HUES64 (cell line): Measurements from ENCODE around the gene SATB2.

Experiments used
- H3K27ac ChIP-seq: 2 replicates; pipeline ENCODE4 v1.7.0; 2013; ENCODE audit warnings: low read depth, low read length, inconsistent platforms
- H3K27me3 ChIP-seq: 2 replicates; pipeline ENCODE4 v1.6.1; 2013; ENCODE audit warnings: mild to moderate bottlenecking, low read length; ENCODE audit not compliant: insufficient read depth
- H3K36me3 ChIP-seq: 2 replicates; pipeline ENCODE4 v1.6.1; 2013; ENCODE audit warnings: mild to moderate bottlenecking, low read length; ENCODE audit not compliant: insufficient read depth
- H3K4me1 ChIP-seq: 2 replicates; pipeline ENCODE4 v1.6.1; 2013; ENCODE audit warnings: mild to moderate bottlenecking, low read length, moderate library complexity; ENCODE audit not compliant: insufficient read depth
- H3K4me3 ChIP-seq: 2 replicates; pipeline ENCODE4 v1.5.1; 2013; ENCODE audit warnings: mild to moderate bottlenecking, low read length, moderate library complexity
- H3K9ac ChIP-seq: 2 replicates; pipeline ENCODE4 v1.6.1; 2013; ENCODE audit warnings: mild to moderate bottlenecking, low read depth, low read length
- H3K9me3 ChIP-seq: 2 replicates; pipeline ENCODE4 v1.6.1; 2013; ENCODE audit warnings: low read depth, low read length; ENCODE audit not compliant: insufficient read depth
- WGBS: fragments of 150-250, 120-280 bp; methylation state at CpG from one replicate; pipeline ENCODE4 v1.1.7; 2013; ENCODE audit warnings: missing lambda C conversion rate; 5-methylcytosine and 5-hydroxymethylcytosine counted together

Gene SATB2

DNA sequence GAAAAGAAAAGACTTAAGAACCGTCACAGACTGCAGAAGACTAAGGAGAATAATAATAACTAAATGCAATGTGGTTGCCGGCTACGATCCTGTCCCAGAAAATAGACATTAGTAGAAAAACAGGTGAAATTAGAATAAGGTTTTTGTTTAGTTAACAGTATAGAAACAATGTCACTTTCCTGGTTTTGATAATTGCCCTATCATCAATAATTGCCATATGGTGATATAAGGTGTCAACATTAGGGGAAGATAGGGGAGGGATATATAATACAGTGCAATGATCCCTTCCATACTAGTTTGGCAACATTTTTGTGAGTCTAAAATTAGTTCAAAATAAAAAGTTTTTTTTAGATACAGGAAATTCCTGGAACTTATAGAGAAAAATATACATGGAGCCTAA is 144.8 kb downstream of the SATB2 start:
- no peaks in the 10 kb centered on the region for H3K27me3 ChIP-seq
- 96% methylated on average over 3 of the region's 3 CpGs for WGBS
- no peaks in the 10 kb centered on the region for H3K4me1 ChIP-seq
- H3K36me3 ChIP-seq, result no peaks in the 10 kb centered on the region
- no peak overlapping the region for H3K4me3 ChIP-seq
- H3K9me3 ChIP-seq, result no peaks in the 10 kb centered on the region
- H3K9ac ChIP-seq, result no peak overlapping the region
- H3K27ac ChIP-seq, result no peak overlapping the region

DNA sequence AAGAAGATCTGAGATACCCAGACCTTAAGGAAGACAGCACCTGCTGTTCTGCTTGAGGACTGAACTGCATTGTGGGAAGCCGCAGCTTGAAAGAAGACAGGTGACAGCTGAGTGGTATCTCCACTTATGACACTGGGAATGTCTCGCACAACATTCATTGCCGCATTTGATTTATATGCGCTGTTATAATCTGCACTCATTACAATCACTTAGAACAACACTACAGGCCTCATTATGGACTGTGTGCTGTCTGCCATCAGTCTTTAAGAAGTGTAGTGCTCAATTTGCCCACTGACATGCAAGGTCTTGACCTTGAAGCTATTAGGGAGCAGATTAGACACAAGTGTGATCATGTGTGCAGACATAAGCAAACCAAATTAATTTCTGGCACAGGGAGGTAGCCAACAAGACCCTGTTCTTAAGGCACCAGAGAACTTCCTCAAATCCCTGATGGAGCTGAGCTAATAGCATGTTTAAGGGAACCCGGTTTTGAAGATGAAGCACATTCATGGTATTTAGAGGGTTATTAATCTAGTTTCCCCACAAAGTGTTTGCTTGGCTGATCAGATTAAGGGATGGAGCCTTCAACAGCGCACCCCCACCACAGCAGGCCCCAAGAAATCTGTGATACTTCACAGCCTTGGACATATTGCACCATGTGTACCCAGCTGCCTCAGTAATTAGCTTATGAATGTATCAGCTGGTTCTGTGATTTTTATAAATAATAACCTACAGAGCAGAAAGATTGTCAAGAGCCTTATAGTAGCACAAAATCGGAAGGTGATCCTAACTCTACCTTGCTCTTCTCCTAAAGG is 146.8 kb downstream of the SATB2 start:
- no peaks in the 10 kb centered on the region for H3K9me3 ChIP-seq
- WGBS, result 98% methylated on average over 7 of the region's 7 CpGs

DNA sequence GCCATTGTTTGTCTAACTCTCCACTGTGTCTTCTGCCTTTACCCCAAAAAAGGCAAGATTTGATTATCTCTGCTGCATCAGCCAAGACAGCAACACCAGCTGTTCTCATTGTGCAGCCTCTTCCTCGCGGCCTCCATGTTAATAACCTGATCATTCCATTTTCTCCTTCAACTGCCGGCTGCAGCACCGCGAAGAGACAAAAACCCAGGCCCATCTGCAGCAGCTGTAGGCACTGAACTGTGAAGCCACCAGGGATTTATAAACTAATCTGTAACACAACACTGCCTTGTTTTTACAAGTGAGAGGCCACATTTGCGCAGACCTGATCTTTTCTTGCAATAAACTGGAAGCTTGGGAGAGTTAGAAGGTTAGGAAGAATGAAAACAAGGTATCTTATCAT is 147.8 kb downstream of the SATB2 start:
- H3K4me1 ChIP-seq, result no peaks in the 10 kb centered on the region
- H3K4me3 ChIP-seq, result no peak overlapping the region
- H3K27ac ChIP-seq, result no peak overlapping the region
- no peaks in the 10 kb centered on the region for H3K27me3 ChIP-seq
- H3K9ac ChIP-seq, result no peak overlapping the region
- no peaks in the 10 kb centered on the region for H3K36me3 ChIP-seq
- WGBS, result 96% methylated on average over 6 of the region's 6 CpGs
- H3K9me3 ChIP-seq, result no peaks in the 10 kb centered on the region

More for the DNA sequence above, 146.8 kb downstream of the SATB2 start:
- Histone ChIP-seq H3K36me3 (no peaks in the 10 kb centered on the region), H3K9ac (no peak overlapping the region), H3K27me3 (no peaks in the 10 kb centered on the region), H3K4me1 (no peaks in the 10 kb centered on the region), H3K27ac (no peak overlapping the region), H3K4me3 (no peak overlapping the region)

GRCh38 chr2:199309411-199309810 is 148.3 kb downstream of the SATB2 start:
- no peak overlapping the region for H3K27ac ChIP-seq
- no peak overlapping the region for H3K9ac ChIP-seq
- no peaks in the 10 kb centered on the region for H3K4me1 ChIP-seq
- WGBS, result 94% methylated on average over 4 of the region's 4 CpGs
- no peaks in the 10 kb centered on the region for H3K36me3 ChIP-seq
- no peaks in the 10 kb centered on the region for H3K27me3 ChIP-seq
- no peak overlapping the region for H3K4me3 ChIP-seq
- no peaks in the 10 kb centered on the region for H3K9me3 ChIP-seq

DNA sequence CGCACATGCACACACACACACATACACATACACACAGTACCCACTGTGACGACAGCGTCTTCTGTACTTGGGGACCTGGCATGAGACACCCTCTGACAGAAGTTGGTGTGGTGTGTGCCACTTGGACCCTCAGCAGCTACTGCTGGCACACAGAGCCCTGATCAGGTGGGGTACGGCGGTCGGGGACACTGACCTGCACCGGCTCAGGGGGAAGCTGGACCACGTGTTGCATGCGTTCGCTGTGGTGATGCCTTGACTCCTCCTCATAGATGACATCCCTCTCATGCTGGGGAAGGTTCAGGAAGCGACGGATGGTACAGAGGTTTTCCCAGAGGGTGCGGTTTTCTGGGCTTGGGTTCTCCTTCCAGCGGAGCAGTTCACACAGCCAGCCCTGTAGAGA is 149.2 kb downstream of the SATB2 start:
- no peak overlapping the region for H3K27ac ChIP-seq
- H3K27me3 ChIP-seq, result no peaks in the 10 kb centered on the region
- H3K9ac ChIP-seq, result no peak overlapping the region
- no peaks in the 10 kb centered on the region for H3K36me3 ChIP-seq
- WGBS, result 97% methylated on average over 14 of the region's 14 CpGs
- no peaks in the 10 kb centered on the region for H3K9me3 ChIP-seq
- H3K4me1 ChIP-seq, result no peaks in the 10 kb centered on the region; the same call in 1 of the 2 replicates
- no peak overlapping the region for H3K4me3 ChIP-seq

- 100% methylated on average over 1 of the region's 1 CpG for WGBS
- no peaks in the 10 kb centered on the region; the same call in 1 of the 2 replicates for H3K4me1 ChIP-seq
- no peaks in the 10 kb centered on the region for H3K36me3 ChIP-seq
- H3K4me3 ChIP-seq, result no peak overlapping the region
- H3K9ac ChIP-seq, result no peak overlapping the region
- H3K27me3 ChIP-seq, result no peaks in the 10 kb centered on the region
- H3K27ac ChIP-seq, result no peak overlapping the region
- H3K9me3 ChIP-seq, result no peaks in the 10 kb centered on the region
These were observed 150.3 kb downstream of the SATB2 start for GRCh38 chr2:199307461-199307860.

- Histone ChIP-seq H3K9me3 (no peaks in the 10 kb centered on the region), H3K4me3 (no peak overlapping the region), H3K9ac (no peak overlapping the region), H3K4me1 (no peaks in the 10 kb centered on the region; the same call in 1 of the 2 replicates), H3K36me3 (no peaks in the 10 kb centered on the region), H3K27me3 (no peaks in the 10 kb centered on the region), H3K27ac (no peak overlapping the region)
- WGBS, result 96% methylated on average over 3 of the region's 3 CpGs
These were observed 151.6 kb downstream of the SATB2 start for GRCh38 chr2:199306116-199306515.

- no peak overlapping the region for H3K9ac ChIP-seq
- no peaks in the 10 kb centered on the region for H3K27me3 ChIP-seq
- no peaks in the 10 kb centered on the region for H3K9me3 ChIP-seq
- no peak overlapping the region for H3K4me3 ChIP-seq
- no peaks in the 10 kb centered on the region; the same call in 1 of the 2 replicates for H3K4me1 ChIP-seq
- H3K27ac ChIP-seq, result no peak overlapping the region
- 89% methylated on average over 6 of the region's 6 CpGs for WGBS
- H3K36me3 ChIP-seq, result no peaks in the 10 kb centered on the region
These were observed 154.0 kb downstream of the SATB2 start for GRCh38 chr2:199303728-199304177.

DNA sequence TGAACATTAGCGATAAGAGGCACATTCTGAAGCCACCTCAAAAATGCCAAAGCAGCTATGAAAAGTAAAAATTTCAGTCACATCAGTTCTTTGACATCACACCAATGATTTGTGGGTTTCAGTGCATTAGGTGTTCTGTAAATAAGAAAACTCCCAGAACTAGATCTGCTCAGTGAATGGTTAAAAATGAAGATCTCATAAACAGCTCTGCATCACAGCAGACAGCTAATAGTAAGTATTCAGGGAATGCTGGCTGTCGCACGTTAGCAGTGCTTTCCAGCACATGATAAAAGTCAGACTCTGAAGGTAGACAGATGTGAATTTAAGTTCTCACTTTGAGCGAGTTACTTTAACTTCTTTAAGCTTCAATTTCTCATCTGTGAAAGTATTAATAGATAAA is 154.9 kb downstream of the SATB2 start:
- no peak overlapping the region for H3K4me3 ChIP-seq
- H3K27ac ChIP-seq, result no peak overlapping the region
- no peaks in the 10 kb centered on the region for H3K27me3 ChIP-seq
- no peaks in the 10 kb centered on the region; the same call in 1 of the 2 replicates for H3K4me1 ChIP-seq
- no peaks in the 10 kb centered on the region for H3K36me3 ChIP-seq
- 91% methylated on average over 3 of the region's 4 CpGs for WGBS
- no peak overlapping the region for H3K9ac ChIP-seq
- no peaks in the 10 kb centered on the region for H3K9me3 ChIP-seq

DNA sequence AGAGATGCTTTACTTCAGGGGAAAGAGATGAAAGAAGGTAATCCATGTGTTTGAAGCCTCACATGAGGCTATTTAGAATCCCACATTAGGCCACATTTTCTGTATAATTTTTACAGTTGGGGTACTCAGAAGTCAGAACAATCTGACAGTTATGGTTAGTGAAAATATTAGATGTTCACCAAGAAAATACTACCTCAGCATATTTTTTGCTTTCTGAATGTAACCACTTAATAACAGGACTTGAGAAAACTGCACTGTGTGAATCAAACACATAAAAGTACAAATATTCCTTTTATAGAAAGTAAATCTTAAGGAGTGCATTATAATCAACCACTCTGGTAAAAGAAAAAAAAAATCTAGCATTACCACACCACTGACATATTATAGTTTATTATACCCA is 169.3 kb downstream of the SATB2 start:
- Histone ChIP-seq H3K36me3 (no peaks in the 10 kb centered on the region), H3K27ac (no peak overlapping the region), H3K9ac (no peak overlapping the region), H3K27me3 (no peaks in the 10 kb centered on the region), H3K4me1 (no peaks in the 10 kb centered on the region), H3K9me3 (0 out of 2 replicates have a peak, but pooled peaks cover 2% of the 10 kb centered on the region), H3K4me3 (no peak overlapping the region)

- Histone ChIP-seq H3K27me3 (no peaks in the 10 kb centered on the region), H3K36me3 (no peaks in the 10 kb centered on the region), H3K9me3 (0 out of 2 replicates have a peak, but pooled peaks cover 2% of the 10 kb centered on the region), H3K4me1 (no peaks in the 10 kb centered on the region), H3K27ac (no peak overlapping the region), H3K9ac (no peak overlapping the region), H3K4me3 (no peak overlapping the region)
- 95% methylated on average over 2 of the region's 3 CpGs for WGBS
These were observed 175.4 kb downstream of the SATB2 start for GRCh38 chr2:199282309-199282708.
